K562 (cell line): ENCODE data around the gene GEN1. TPM values are rescaled to one million over a fixed set of nuclear protein-coding genes. Genes with fewer than 3 reads are reported as not detected.
A peak's percentile ranks its signal among the peaks of the same experiment; 100 is the strongest.

Experiments
- ARHGAP35 ChIP-seq: fragments of 450-650 bp; IDR thresholded peaks from 2 replicates; pipeline ENCODE4 v1.6.1; 2018; ENCODE audit not compliant: partially characterized antibody
- ATF1 ChIP-seq, 2 experiments: fragments of 450-650 bp in 1 of 2; IDR thresholded peaks; 2 replicates each; pipeline ENCODE4 v1.6.1; 2016; ENCODE audit warnings: missing compliant biosample characterization in 1 of 2, missing genetic modification characterization in 1 of 2
- BHLHE40 ChIP-seq: IDR thresholded peaks from 2 replicates; pipeline ENCODE4 v1.6.1; 2011; ENCODE audit warnings: low read length, improper control_type of control experiment
- ERF ChIP-seq: fragments of 450-650 bp; formaldehyde crosslinking; IDR thresholded peaks from 2 replicates; pipeline ENCODE4 v1.4.0; 2020; ENCODE audit warnings: mild to moderate bottlenecking, mixed read lengths
- ESRRA ChIP-seq: fragments of 450-650 bp; IDR thresholded peaks from 2 replicates; pipeline ENCODE4 v1.6.1; 2014; ENCODE audit warnings: low read depth, mild to moderate bottlenecking, moderate library complexity, borderline replicate concordance
- FOXJ2 ChIP-seq: fragments of 200-800 bp; sonication (Bioruptor generic); IDR thresholded peaks from 2 replicates; pipeline ENCODE4 v1.6.1; 2016; ENCODE audit warnings: missing genetic modification characterization, missing compliant biosample characterization
- GTF2F1 ChIP-seq: IDR thresholded peaks from 2 replicates; pipeline ENCODE4 v1.6.1; 2011; ENCODE audit warnings: low read depth, low read length, improper control_type of control experiment
- HLTF ChIP-seq: fragments of 450-650 bp; IDR thresholded peaks from 2 replicates; pipeline ENCODE4 v1.6.1; 2016
- HMGN3 ChIP-seq: IDR thresholded peaks from 2 replicates; pipeline ENCODE4 v1.6.1; 2011; ENCODE audit warnings: borderline replicate concordance, low read depth, mild to moderate bottlenecking, mixed read lengths, low read length; ENCODE audit not compliant: insufficient read length; ENCODE audit errors: extremely low read depth
- JUN ChIP-seq, 2 experiments: sonication (generic) in 1 of 2; formaldehyde crosslinking in 1 of 2; IDR thresholded peaks; 2 replicates each; pipeline versions ENCODE4 v1.6.1 to v1.8.0; 2012 to 2022; ENCODE audit warnings: borderline replicate concordance in 2 of 2, mild to moderate bottlenecking in 2 of 2, improper control_type of control experiment in 1 of 2, low read depth in 1 of 2, low read length in 1 of 2, missing genetic modification reagents in 1 of 2
- MAFF ChIP-seq: IDR thresholded peaks from 2 replicates; pipeline ENCODE4 v1.6.1; 2012; ENCODE audit warnings: low read length, improper control_type of control experiment
- SMAD3 ChIP-seq: fragments of 450-650 bp; formaldehyde crosslinking; conservative IDR thresholded peaks from 2 replicates; pipeline ENCODE4 v1.4.0; 2020; ENCODE audit warnings: mild to moderate bottlenecking
- SMAD4 ChIP-seq: fragments of 250-450 bp; sonication (Bioruptor Pico); conservative IDR thresholded peaks from 2 replicates; pipeline ENCODE4 v1.8.0; 2021; ENCODE audit warnings: inconsistent platforms, mild to moderate bottlenecking, moderate library complexity
- THRAP3 ChIP-seq: fragments of 450-650 bp; IDR thresholded peaks from 2 replicates; pipeline ENCODE4 v1.6.1; 2016; ENCODE audit warnings: mild to moderate bottlenecking, inconsistent platforms, borderline replicate concordance
- TOE1 ChIP-seq, 2 experiments: fragments of 450-650 bp in 1 of 2; sonication (generic) in 1 of 2; formaldehyde crosslinking in 1 of 2; IDR thresholded peaks; 2 replicates each; pipeline versions ENCODE4 v1.7.1 to v1.8.0; 2016 to 2022; ENCODE audit warnings: borderline replicate concordance in 2 of 2, mild to moderate bottlenecking in 2 of 2, antibody characterized with exemption in 1 of 2, inconsistent platforms in 1 of 2, low read depth in 1 of 2, missing genetic modification reagents in 1 of 2, moderate library complexity in 1 of 2
- ZBTB17 ChIP-seq: fragments of 450-650 bp; formaldehyde crosslinking; IDR thresholded peaks from 2 replicates; pipeline ENCODE4 v1.4.0; 2020; ENCODE audit warnings: mild to moderate bottlenecking
- ZBTB43 ChIP-seq: sonication (generic); formaldehyde crosslinking; IDR thresholded peaks from 2 replicates; pipeline ENCODE4 v1.8.0; 2023; ENCODE audit warnings: mild to moderate bottlenecking, missing genetic modification reagents
- ZNF3 ChIP-seq: fragments of 250-450 bp; sonication (Bioruptor Pico); IDR thresholded peaks from 2 replicates; pipeline ENCODE4 v1.5.0; 2021; ENCODE audit warnings: mild to moderate bottlenecking, moderate library complexity
- ZNF436 ChIP-seq: fragments of 250-450, 450-650 bp; sonication (Bioruptor Pico); formaldehyde crosslinking; IDR thresholded peaks from 2 replicates; pipeline ENCODE4 v1.7.0; 2020; ENCODE audit warnings: mild to moderate bottlenecking
- ZNF589 ChIP-seq: fragments of 200-800 bp; sonication (Bioruptor generic); IDR thresholded peaks from 2 replicates; pipeline ENCODE4 v1.6.1; 2016; ENCODE audit warnings: low read depth, missing genetic modification characterization, missing compliant biosample characterization
- polyA plus RNA-seq, 8 experiments: library from polyadenylated mRNA; depleted of rRNA in 4 of 8; stranded (reverse) in 5 of 8; unstranded in 3 of 8; fragments of >200 nt; fragmentation: Nextera tagmentation in 2 of 8; fragmentation: Illumina TruSeq in 1 of 8; extraction: Ambion mirVana in 2 of 8; extraction: Trizol in 1 of 8; gene quantifications; 2 replicates each; pipeline versions ENCODE4 v1.2.1 to v1.2.3, GENCODE V29; 2011 to 2014; ENCODE audit warnings: inconsistent platforms in 1 of 8, missing spikeins in 1 of 8
- total RNA-seq, 7 experiments: library from RNA; depleted of rRNA in 6 of 7; stranded (reverse); fragments of >200 nt in 6 of 7; fragmentation: Illumina TruSeq in 2 of 7; extraction: Trizol in 2 of 7; gene quantifications; 2 replicates each; pipeline versions ENCODE4 v1.2.1 to v1.2.3, GENCODE V29; 2011 to 2021; ENCODE audit warnings: low replicate concordance in 1 of 7
- TF ChIP-seq, protein P1 (sequence below): fragments of 450-650 bp; IDR thresholded peaks from 2 replicates; pipeline ENCODE4 v1.6.1; 2016; ENCODE audit warnings: low read depth, mild to moderate bottlenecking, moderate library complexity
- TF ChIP-seq, protein P2 (sequence below): sonication (generic); formaldehyde crosslinking; IDR thresholded peaks from 2 replicates; pipeline ENCODE4 v1.8.0; 2022; ENCODE audit warnings: mild to moderate bottlenecking, missing genetic modification reagents
- TF ChIP-seq, protein P3 (sequence below): fragments of 200-800 bp; sonication (Bioruptor generic); IDR thresholded peaks from 2 replicates; pipeline ENCODE4 v1.6.1; 2017; ENCODE audit warnings: missing genetic modification characterization, missing compliant biosample characterization

GEN1 gene
- total and polyA plus RNA-seq, 9 of the 15 experiments (the other 6 are each of a cell fraction or from before 2014, with no cell fraction given): 8.6 to 39.7 (median 24.5) TPM

- TF ChIP-seq, protein P1, sequence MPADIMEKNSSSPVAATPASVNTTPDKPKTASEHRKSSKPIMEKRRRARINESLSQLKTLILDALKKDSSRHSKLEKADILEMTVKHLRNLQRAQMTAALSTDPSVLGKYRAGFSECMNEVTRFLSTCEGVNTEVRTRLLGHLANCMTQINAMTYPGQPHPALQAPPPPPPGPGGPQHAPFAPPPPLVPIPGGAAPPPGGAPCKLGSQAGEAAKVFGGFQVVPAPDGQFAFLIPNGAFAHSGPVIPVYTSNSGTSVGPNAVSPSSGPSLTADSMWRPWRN: no peak
- TF ChIP-seq MAFF: no peak
- TF ChIP-seq ATF1 (CRISPR knock-in tag; IDR thresholded peaks at IDR 0.05): no peak
- no peak for TF ChIP-seq ATF1 (tag; IDR thresholded peaks at IDR 0.05)
- no peak for TF ChIP-seq GTF2F1
- TF ChIP-seq BHLHE40: no peak
- TF ChIP-seq FOXJ2 (tag): no peak
- TF ChIP-seq, protein P2, sequence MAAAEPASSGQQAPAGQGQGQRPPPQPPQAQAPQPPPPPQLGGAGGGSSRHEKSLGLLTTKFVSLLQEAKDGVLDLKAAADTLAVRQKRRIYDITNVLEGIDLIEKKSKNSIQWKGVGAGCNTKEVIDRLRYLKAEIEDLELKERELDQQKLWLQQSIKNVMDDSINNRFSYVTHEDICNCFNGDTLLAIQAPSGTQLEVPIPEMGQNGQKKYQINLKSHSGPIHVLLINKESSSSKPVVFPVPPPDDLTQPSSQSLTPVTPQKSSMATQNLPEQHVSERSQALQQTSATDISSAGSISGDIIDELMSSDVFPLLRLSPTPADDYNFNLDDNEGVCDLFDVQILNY (CRISPR knock-in tag): no peak; the same call in 1 of the 2 replicates
- no peak for TF ChIP-seq ZNF3 (CRISPR knock-in tag)
- no peak for TF ChIP-seq TOE1 (IDR thresholded peaks at IDR 0.05; ENCODE audit: borderline replicate concordance)
- TF ChIP-seq TOE1 (CRISPR knock-in tag; IDR thresholded peaks at IDR 0.05; ENCODE audit: borderline replicate concordance, low read depth): 0 out of 2 replicates have a peak, but pooled peaks have one; percentile 18
- TF ChIP-seq ERF (CRISPR knock-in tag): peak; percentile 82
- TF ChIP-seq JUN (IDR thresholded peaks at IDR 0.05; ENCODE audit: borderline replicate concordance, low read depth, low read length): no peak
- TF ChIP-seq JUN (CRISPR knock-in tag; IDR thresholded peaks at IDR 0.05; ENCODE audit: borderline replicate concordance): no peak
- TF ChIP-seq SMAD4 (CRISPR knock-in tag): 0 out of 2 replicates have a peak, but pooled peaks have one; percentile 11
- peak; percentile 13 for TF ChIP-seq HMGN3
- no peak for TF ChIP-seq ZNF436 (CRISPR knock-in tag)
- TF ChIP-seq, protein P3, sequence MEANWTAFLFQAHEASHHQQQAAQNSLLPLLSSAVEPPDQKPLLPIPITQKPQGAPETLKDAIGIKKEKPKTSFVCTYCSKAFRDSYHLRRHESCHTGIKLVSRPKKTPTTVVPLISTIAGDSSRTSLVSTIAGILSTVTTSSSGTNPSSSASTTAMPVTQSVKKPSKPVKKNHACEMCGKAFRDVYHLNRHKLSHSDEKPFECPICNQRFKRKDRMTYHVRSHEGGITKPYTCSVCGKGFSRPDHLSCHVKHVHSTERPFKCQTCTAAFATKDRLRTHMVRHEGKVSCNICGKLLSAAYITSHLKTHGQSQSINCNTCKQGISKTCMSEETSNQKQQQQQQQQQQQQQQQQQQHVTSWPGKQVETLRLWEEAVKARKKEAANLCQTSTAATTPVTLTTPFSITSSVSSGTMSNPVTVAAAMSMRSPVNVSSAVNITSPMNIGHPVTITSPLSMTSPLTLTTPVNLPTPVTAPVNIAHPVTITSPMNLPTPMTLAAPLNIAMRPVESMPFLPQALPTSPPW (CRISPR knock-in tag): no peak
- TF ChIP-seq ZBTB43: no peak
- no peak for TF ChIP-seq HLTF
- TF ChIP-seq ZBTB17 (CRISPR knock-in tag): 0 out of 2 replicates have a peak, but pooled peaks have one; percentile 32
- TF ChIP-seq THRAP3: no peak
- no peak for TF ChIP-seq ZNF589
- 0 out of 2 replicates have a peak, but pooled peaks have one; percentile 14 for TF ChIP-seq ESRRA
- TF ChIP-seq ARHGAP35: no peak
- no peak for TF ChIP-seq SMAD3
These were observed 791 bp upstream of the GEN1 start (continued) for GRCh38 chr2:17752892-17753802.
